Colonic mucosa (tissue), 4 donors: Measurements from ENCODE around the gene SMARCE1. TPM values are rescaled to one million over a fixed set of nuclear protein-coding genes. Genes with fewer than 3 reads are reported as not detected.
"Not testable (repeated sequence)": the region's sequence is repeated elsewhere in the genome, so short reads cannot be mapped to it uniquely, and the experiment has no call there.

Experiments used
- DNase-seq: peaks from one replicate; pipeline ENCODE4 v3.0.0-alpha.2; 2020
- H3K27ac ChIP-seq: fragments of 200-600 bp; one replicate; pipeline ENCODE4 v1.8.0; 2021
- H3K27me3 ChIP-seq: fragments of 200-600 bp; one replicate; pipeline ENCODE4 v1.8.0; 2021
- H3K36me3 ChIP-seq: fragments of 200-600 bp; one replicate; pipeline ENCODE4 v1.8.0; 2021
- H3K4me1 ChIP-seq: fragments of 200-600 bp; one replicate; pipeline ENCODE4 v1.8.0; 2021; ENCODE audit warnings: mild to moderate bottlenecking
- H3K4me3 ChIP-seq: fragments of 200-600 bp; one replicate; pipeline ENCODE4 v1.8.0; 2021
- H3K9ac ChIP-seq, 2 donors: one replicate each; pipeline ENCODE4 v1.7.0; 2013; ENCODE audit warnings: control low read depth in 2 of 2, low read depth in 2 of 2, low read length in 2 of 2
- H3K9me3 ChIP-seq: fragments of 200-600 bp; one replicate; pipeline ENCODE4 v1.8.0; 2021
- intact Hi-C: fragments of 100-400 bp; cut with DNase I; formaldehyde crosslinking; loops from one replicate; pipeline ENCODE4 v1.14.1; 2022
- total RNA-seq, 2 donors: library from RNA; stranded (reverse); fragmentation: NEBNext Ultra II Directional in 1 of 2; extraction: Animal tissue kit (Norgen Biotek cat#: 25700) in 1 of 2; gene quantifications; one replicate each; pipeline ENCODE4 v1.2.1, GENCODE V29; 2021
- TF ChIP-seq, protein P1 (sequence below): fragments of 200-600 bp; IDR thresholded peaks from one replicate; pipeline ENCODE4 v1.8.0; 2022; ENCODE audit warnings: antibody characterized with exemption, mild to moderate bottlenecking
- donor health status: healthy.
- donor health status: DM: no; HTN: no; CAD: no.
- donor health status: DM: no; HTN: no; CAD: no.

The SMARCE1 gene
- total RNA-seq, 2 donors from 2014 or later: 73.0 to 80.9 TPM

- no peaks in the 10 kb centered on the region for H3K4me1 ChIP-seq
- no peaks in the 10 kb centered on the region for H3K36me3 ChIP-seq
- no peak overlapping the region for H3K9ac ChIP-seq
- H3K27ac ChIP-seq: no peak overlapping the region
- intact Hi-C loops: no loop called here
- H3K9me3 ChIP-seq: no peaks in the 10 kb centered on the region
- DNase-seq: no peak
- TF ChIP-seq, protein P1, sequence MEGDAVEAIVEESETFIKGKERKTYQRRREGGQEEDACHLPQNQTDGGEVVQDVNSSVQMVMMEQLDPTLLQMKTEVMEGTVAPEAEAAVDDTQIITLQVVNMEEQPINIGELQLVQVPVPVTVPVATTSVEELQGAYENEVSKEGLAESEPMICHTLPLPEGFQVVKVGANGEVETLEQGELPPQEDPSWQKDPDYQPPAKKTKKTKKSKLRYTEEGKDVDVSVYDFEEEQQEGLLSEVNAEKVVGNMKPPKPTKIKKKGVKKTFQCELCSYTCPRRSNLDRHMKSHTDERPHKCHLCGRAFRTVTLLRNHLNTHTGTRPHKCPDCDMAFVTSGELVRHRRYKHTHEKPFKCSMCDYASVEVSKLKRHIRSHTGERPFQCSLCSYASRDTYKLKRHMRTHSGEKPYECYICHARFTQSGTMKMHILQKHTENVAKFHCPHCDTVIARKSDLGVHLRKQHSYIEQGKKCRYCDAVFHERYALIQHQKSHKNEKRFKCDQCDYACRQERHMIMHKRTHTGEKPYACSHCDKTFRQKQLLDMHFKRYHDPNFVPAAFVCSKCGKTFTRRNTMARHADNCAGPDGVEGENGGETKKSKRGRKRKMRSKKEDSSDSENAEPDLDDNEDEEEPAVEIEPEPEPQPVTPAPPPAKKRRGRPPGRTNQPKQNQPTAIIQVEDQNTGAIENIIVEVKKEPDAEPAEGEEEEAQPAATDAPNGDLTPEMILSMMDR: no peak
- no peaks in the 10 kb centered on the region for H3K27me3 ChIP-seq
- H3K4me3 ChIP-seq: no peak overlapping the region
Measured at GRCh38 chr17:40590742-40591141, 56.9 kb downstream of the SMARCE1 start.

- Histone ChIP-seq H3K9ac (no peak overlapping the region), H3K27ac (no peak overlapping the region), H3K36me3 (no peaks in the 10 kb centered on the region), H3K4me3 (no peak overlapping the region), H3K4me1 (no peaks in the 10 kb centered on the region), H3K9me3 (no peaks in the 10 kb centered on the region), H3K27me3 (no peaks in the 10 kb centered on the region)
- DNase-seq: no peak
- intact Hi-C loops: no loop called here
- TF ChIP-seq, protein P1: no peak
Measured at GRCh38 chr17:40588552-40588951, 59.1 kb downstream of the SMARCE1 start.

DNA sequence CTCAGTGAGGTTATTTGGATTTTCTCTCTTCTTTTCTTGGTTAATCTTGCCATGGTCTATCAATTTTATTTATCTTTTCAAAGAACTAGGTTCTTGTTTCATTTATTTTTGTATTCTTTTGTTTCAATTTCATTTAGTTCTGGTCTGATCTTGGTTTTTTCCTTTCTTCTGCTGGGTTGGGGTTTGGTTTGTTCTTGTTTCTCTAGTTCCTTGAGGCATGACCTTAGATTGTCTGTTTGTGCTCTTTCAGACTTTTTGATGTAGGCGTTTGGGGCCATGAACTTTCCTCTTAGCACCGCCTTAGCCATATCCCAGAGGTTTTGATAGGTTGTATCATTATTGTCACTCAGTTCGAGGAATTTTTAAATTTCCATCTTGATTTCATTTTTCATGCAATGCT, 61.4 kb downstream of the SMARCE1 start:
- H3K27me3 ChIP-seq, H3K36me3 ChIP-seq, H3K9ac ChIP-seq, H3K27ac ChIP-seq, H3K4me1 ChIP-seq, DNase-seq, H3K4me3 ChIP-seq, H3K9me3 ChIP-seq, intact Hi-C loops: not testable (repeated sequence)

GRCh38 chr17:40584950-40585349, 62.7 kb downstream of the SMARCE1 start:
- DNase-seq, H3K36me3 ChIP-seq, H3K4me1 ChIP-seq, H3K27me3 ChIP-seq, H3K9me3 ChIP-seq, H3K9ac ChIP-seq, H3K27ac ChIP-seq, intact Hi-C loops, H3K4me3 ChIP-seq: not testable (repeated sequence)

DNA sequence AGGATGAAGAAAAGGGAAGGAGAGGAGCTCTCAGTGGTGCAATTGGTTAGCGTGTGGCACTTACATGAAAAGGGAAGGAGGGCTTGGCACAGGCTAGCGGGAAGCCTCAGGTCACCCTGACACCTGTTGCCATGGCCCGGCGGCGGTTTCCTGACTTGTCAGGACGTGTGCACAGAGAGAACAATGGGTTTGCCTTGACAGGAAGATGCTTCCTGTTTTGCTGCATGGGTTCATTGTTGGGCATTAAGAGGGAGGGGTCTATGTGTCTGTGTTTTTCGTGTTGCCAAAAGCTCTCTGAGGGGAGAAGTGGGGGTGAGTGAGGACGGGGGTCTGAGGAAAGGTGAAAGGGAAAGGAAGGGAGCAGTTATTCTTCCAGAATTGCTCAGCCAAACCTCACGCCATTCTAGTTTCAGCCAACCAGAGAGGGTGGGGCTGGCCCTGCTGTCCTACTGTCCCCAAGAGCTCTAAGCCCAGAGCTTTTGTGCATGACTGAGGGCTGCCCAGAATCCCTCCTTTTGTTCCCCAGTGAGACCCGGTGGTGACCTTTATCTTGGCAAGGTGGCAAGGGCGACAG, 65.2 kb downstream of the SMARCE1 start:
- no peaks in the 10 kb centered on the region for H3K9me3 ChIP-seq
- intact Hi-C loops: no loop called here
- H3K27ac ChIP-seq: no peak overlapping the region
- no peaks in the 10 kb centered on the region for H3K27me3 ChIP-seq
- no peak overlapping the region for H3K4me3 ChIP-seq
- no peaks in the 10 kb centered on the region for H3K36me3 ChIP-seq
- no peak for DNase-seq
- no peak overlapping the region for H3K9ac ChIP-seq
- TF ChIP-seq, protein P1: no peak
- no peaks in the 10 kb centered on the region for H3K4me1 ChIP-seq

GRCh38 chr17:40580140-40580539, 67.5 kb downstream of the SMARCE1 start:
- Histone ChIP-seq H3K27ac (no peak overlapping the region), H3K4me1 (no peaks in the 10 kb centered on the region), H3K9ac (no peak overlapping the region), H3K27me3 (no peaks in the 10 kb centered on the region), H3K4me3 (no peak overlapping the region), H3K9me3 (no peaks in the 10 kb centered on the region), H3K36me3 (no peaks in the 10 kb centered on the region)
- intact Hi-C loops: no loop called here
- no peak for DNase-seq
- TF ChIP-seq, protein P1: no peak

DNA sequence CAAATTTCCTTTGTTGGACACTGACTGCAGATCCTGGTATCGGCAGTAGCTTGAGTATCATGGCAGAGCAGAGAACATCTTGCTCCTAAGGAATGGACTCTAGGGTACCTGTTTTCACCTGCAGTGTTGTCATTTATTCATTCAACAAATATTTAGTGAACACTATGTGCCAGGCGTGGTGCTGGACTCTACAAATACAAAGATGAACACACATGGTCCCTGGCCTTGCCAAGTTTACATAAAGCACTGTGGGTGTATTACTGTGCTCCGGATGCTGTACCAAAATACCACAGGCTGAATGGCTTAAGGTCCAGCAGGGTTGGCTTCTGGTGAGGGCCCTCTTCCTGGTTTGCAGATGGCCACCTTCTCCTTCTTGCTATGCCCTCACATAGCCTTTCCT, 68.1 kb downstream of the SMARCE1 start:
- Histone ChIP-seq H3K27ac (no peak overlapping the region), H3K9me3 (no peaks in the 10 kb centered on the region), H3K36me3 (no peaks in the 10 kb centered on the region), H3K4me3 (no peak overlapping the region), H3K27me3 (no peaks in the 10 kb centered on the region), H3K9ac (no peak overlapping the region), H3K4me1 (no peaks in the 10 kb centered on the region)
- TF ChIP-seq, protein P1: no peak
- DNase-seq: no peak
- intact Hi-C loops: no loop called here
